K562 (cell line): ENCODE data around the gene P2RY11. TPM values are rescaled to one million over a fixed set of nuclear protein-coding genes. Genes with fewer than 3 reads are reported as not detected.

Source experiments
- ATAC-seq: fragments of 200-7000 bp; cut with Tn5 transposase; 3 replicates; pipeline ENCODE4 v1.9.1; 2020; ENCODE audit warnings: moderate library complexity
- BruUV-seq: library from RNA; stranded (reverse); fragments of 400-500 nt; replicated peaks from 2 replicates; lab custom pipeline; 2021; lab: Mats Ljungman, UMichigan
- CTCF ChIA-PET: fragments of 300-600 bp; formaldehyde crosslinking; extraction: SDS; loops from one replicate; lab custom pipeline; 2021; ENCODE audit warnings: low intra/inter-chr PET ratio; lab: Yijun Ruan, JAX
- POLR2A ChIA-PET: fragments of 300-600, 350-650 bp; sonication (Branson Sonifier 250); formaldehyde crosslinking; extraction: SDS; loops from one replicate; lab custom pipeline; 2021; ENCODE audit warnings: antibody characterized with exemption, inconsistent platforms; lab: Yijun Ruan, JAX
- DNase-seq, 4 experiments: peaks; one replicate each; pipeline versions ENCODE4 v3.0.0 to v3.0.0-alpha.2; 2011 to 2018; ENCODE audit warnings: low spot score in 3 of 4, mixed read lengths in 3 of 4; ENCODE audit errors: extremely low read depth in 1 of 4
- FAIRE-seq: peaks from 2 replicates; lab custom pipeline; 2011; peaks lifted over from hg19 to GRCh38; lab: Jason Lieb, UNC
- H2AFZ ChIP-seq: 2 replicates; pipeline ENCODE4 v1.6.0; 2011; ENCODE audit warnings: low read depth, low read length, control low read depth, inconsistent platforms
- H3K27ac ChIP-seq: fragments of 200-600 bp; 3 replicates; pipeline ENCODE4 v1.8.0; 2011; ENCODE audit warnings: low read depth, mild to moderate bottlenecking, control low read depth, inconsistent platforms, low read length, moderate library complexity, mixed read lengths; ENCODE audit errors: extremely low read depth
- H3K27me3 ChIP-seq, 2 experiments: fragments of 300-600 bp in 1 of 2; 2 replicates in 1 of 2; 3 replicates in 1 of 2; pipeline versions ENCODE4 v1.6.0 to v1.8.0; 2011; ENCODE audit warnings: inconsistent platforms in 2 of 2, low read length in 2 of 2, mild to moderate bottlenecking in 1 of 2, mixed read lengths in 1 of 2, moderate library complexity in 1 of 2; ENCODE audit not compliant: control insufficient read depth in 2 of 2, insufficient read depth in 2 of 2
- H3K36me3 ChIP-seq: fragments of 300-600 bp; 3 replicates; pipeline ENCODE4 v1.8.0; 2011; ENCODE audit warnings: mild to moderate bottlenecking, low read length, inconsistent platforms; ENCODE audit not compliant: control insufficient read depth, insufficient read depth
- H3K4me1 ChIP-seq, 2 experiments: fragments of 200-600 bp in 1 of 2; replicated peaks in 1 of 2; 2 replicates in 1 of 2; 3 replicates in 1 of 2; pipeline versions ENCODE4 v1.5.1 to v1.8.0; 2011; ENCODE audit warnings: inconsistent platforms in 2 of 2, low read length in 2 of 2, mild to moderate bottlenecking in 1 of 2, mixed read lengths in 1 of 2, moderate library complexity in 1 of 2; ENCODE audit not compliant: control insufficient read depth in 2 of 2, insufficient read depth in 2 of 2
- H3K4me2 ChIP-seq: 2 replicates; pipeline ENCODE4 v1.6.1; 2011; ENCODE audit warnings: low read length, control low read depth, inconsistent platforms, mixed read lengths; ENCODE audit not compliant: insufficient read depth
- H3K4me3 ChIP-seq: fragments of 200-600 bp; sonication (generic), shearing (Covaris generic); 2 replicates; pipeline ENCODE4 v1.5.1; 2016; ENCODE audit warnings: control low read depth, inconsistent platforms
- H3K79me2 ChIP-seq: fragments of 200-600 bp; 3 replicates; pipeline ENCODE4 v1.8.0; 2011; ENCODE audit warnings: low read length, inconsistent platforms; ENCODE audit not compliant: control insufficient read depth, insufficient read depth
- H3K9ac ChIP-seq, 2 experiments: 2 replicates each; pipeline versions ENCODE4 v1.6.0 to v1.6.1; 2011; ENCODE audit warnings: low read depth in 2 of 2, low read length in 2 of 2, control low read depth in 1 of 2, inconsistent platforms in 1 of 2, mild to moderate bottlenecking in 1 of 2, mixed read lengths in 1 of 2; ENCODE audit not compliant: insufficient read depth in 1 of 2
- H3K9me1 ChIP-seq: one replicate; pipeline ENCODE4 v1.6.0; 2011; ENCODE audit warnings: inconsistent platforms, mild to moderate bottlenecking, low read length, moderate library complexity; ENCODE audit not compliant: control insufficient read depth, insufficient read depth
- H3K9me3 ChIP-seq: replicated peaks from 2 replicates; pipeline ENCODE4 v1.5.1; 2011; ENCODE audit warnings: low read depth, low read length, inconsistent platforms; ENCODE audit not compliant: control insufficient read depth, insufficient read depth
- H4K20me1 ChIP-seq: replicated peaks from 2 replicates; pipeline ENCODE4 v1.6.1; 2011; ENCODE audit warnings: low read length, inconsistent platforms, mixed read lengths; ENCODE audit not compliant: control insufficient read depth, insufficient read depth
- ADNP ChIP-seq: fragments of 200-800 bp; sonication (Bioruptor generic); IDR thresholded peaks from 2 replicates; pipeline ENCODE4 v1.6.1; 2016; ENCODE audit warnings: missing genetic modification characterization, missing compliant biosample characterization
- BCOR ChIP-seq: fragments of 450-650 bp; IDR thresholded peaks from 2 replicates; pipeline ENCODE4 v1.6.1; 2016
- GABPA ChIP-seq: fragments of 200-800 bp; sonication (Bioruptor generic); conservative IDR thresholded peaks from 2 replicates; pipeline ENCODE4 v1.6.1; 2016; ENCODE audit warnings: low read depth, missing genetic modification characterization, missing compliant biosample characterization
- KDM1A ChIP-seq, 2 experiments: fragments of 450-650 bp; IDR thresholded peaks; 2 replicates each; pipeline ENCODE4 v1.6.1; 2016; ENCODE audit warnings: mild to moderate bottlenecking in 2 of 2
- MCM3 ChIP-seq: fragments of 450-650 bp; IDR thresholded peaks from 2 replicates; pipeline ENCODE4 v1.6.1; 2016
- MTA1 ChIP-seq: fragments of 450-650 bp; IDR thresholded peaks from 2 replicates; pipeline ENCODE4 v1.6.1; 2017; ENCODE audit warnings: borderline replicate concordance
- MYNN ChIP-seq, 2 experiments: sonication (generic); formaldehyde crosslinking in 1 of 2; IDR thresholded peaks; 2 replicates each; pipeline versions ENCODE4 v1.5.0 to v1.6.1; 2016 to 2020; ENCODE audit warnings: antibody characterized with exemption in 1 of 2, missing genetic modification reagents in 1 of 2
- SMARCB1 ChIP-seq: IDR thresholded peaks from 2 replicates; pipeline ENCODE4 v1.6.1; 2011; ENCODE audit warnings: improper control_type of control experiment, low read depth; ENCODE audit not compliant: insufficient read length
- WGBS: fragments of 100-300 bp; shearing (Covaris generic); methylation state at CpG from one replicate; pipeline ENCODE4 v1.1.6; 2016; ENCODE audit warnings: low coverage, mixed read lengths; ENCODE audit not compliant: insufficient coverage; ENCODE audit errors: missing lambda C conversion rate; 5-methylcytosine and 5-hydroxymethylcytosine counted together
- in situ Hi-C: fragments of 300-500 bp; cut with MboI; formaldehyde crosslinking; loops from 4 replicates; pipeline ENCODE4 v1.15.0; 2018; ENCODE audit warnings: inconsistent platforms, mixed read lengths
- intact Hi-C: fragments of 100-400 bp; cut with micrococcal nuclease; formaldehyde crosslinking; loops from 2 replicates; pipeline ENCODE4 v1.14.2; 2022
- polyA plus RNA-seq, 8 experiments: library from polyadenylated mRNA; depleted of rRNA in 4 of 8; stranded (reverse) in 5 of 8; unstranded in 3 of 8; fragments of >200 nt; fragmentation: Nextera tagmentation in 2 of 8; fragmentation: Illumina TruSeq in 1 of 8; extraction: Ambion mirVana in 2 of 8; extraction: Trizol in 1 of 8; gene quantifications; 2 replicates each; pipeline versions ENCODE4 v1.2.1 to v1.2.3, GENCODE V29; 2011 to 2014; ENCODE audit warnings: inconsistent platforms in 1 of 8, missing spikeins in 1 of 8
- total RNA-seq, 7 experiments: library from RNA; depleted of rRNA in 6 of 7; stranded (reverse); fragments of >200 nt in 6 of 7; fragmentation: Illumina TruSeq in 2 of 7; extraction: Trizol in 2 of 7; gene quantifications; 2 replicates each; pipeline versions ENCODE4 v1.2.1 to v1.2.3, GENCODE V29; 2011 to 2021; ENCODE audit warnings: low replicate concordance in 1 of 7

P2RY11 gene
- total and polyA plus RNA-seq, 9 of the 15 experiments (the other 6 are each of a cell fraction or from before 2014, with no cell fraction given): 0.03 to 10.1 (median 1.5) TPM

DNA sequence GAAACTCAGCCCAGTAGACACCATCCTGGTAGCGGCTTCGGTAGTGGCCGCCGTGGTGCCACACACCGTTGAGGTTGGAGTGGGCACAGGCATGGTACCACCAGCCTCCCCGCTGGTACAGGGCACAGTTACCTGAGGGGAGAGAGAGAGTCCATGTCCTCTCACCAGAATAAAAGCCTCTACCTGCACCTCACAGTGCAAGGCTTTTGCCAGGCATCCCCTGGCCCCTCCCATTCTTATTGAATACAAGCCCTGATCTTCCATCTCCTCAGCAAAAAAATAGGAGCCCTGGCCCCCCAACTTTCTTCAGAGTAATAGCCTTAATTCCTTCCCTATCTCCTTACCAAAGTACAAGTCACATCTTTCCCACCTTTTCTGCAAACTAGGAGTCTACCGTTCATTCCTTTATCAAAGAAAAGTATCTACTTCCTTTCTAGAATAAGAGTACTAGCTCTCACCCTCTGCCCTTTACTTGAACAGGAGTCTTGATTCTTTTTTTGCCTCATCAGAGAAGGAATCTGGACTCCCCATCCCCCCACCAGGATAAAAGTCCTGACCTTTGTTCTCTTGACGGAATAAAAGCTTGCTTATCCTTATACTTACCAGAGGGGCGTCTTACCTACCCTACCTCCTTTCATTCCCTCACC is 18.7 kb upstream of the P2RY11 start:
- intact Hi-C loops (no loop called here), in situ Hi-C loops (no loop called here)
- H2AFZ ChIP-seq: no peak overlapping the region
- peak overlapping the region; percentile 29; the same call in 1 of the 3 replicates for H3K27ac ChIP-seq
- CTCF ChIA-PET: no interaction called here
- peak overlapping the region in 1 of 2 experiments; percentile 22; a peak in 2 of 4 replicates for H3K9ac ChIP-seq
- TF ChIP-seq GABPA (tag) (no peak), MCM3 (no peak), MYNN (IDR thresholded peaks at IDR 0.05) (peak; percentile 97), MYNN (CRISPR knock-in tag; IDR thresholded peaks at IDR 0.05) (peak; percentile 90), SMARCB1 (peak; percentile 63), MTA1 (no peak), ADNP (tag) (0 out of 2 replicates have a peak, but pooled peaks have one; percentile 65), KDM1A (IDR thresholded peaks at IDR 0.05) (peak; percentile 36 to 40), BCOR (peak; percentile 64)
- ATAC-seq: no peak
- H3K9me3 ChIP-seq: no peaks in the 10 kb centered on the region
- peak overlapping the region; percentile 38; the same call in 1 of the 2 replicates for H3K4me2 ChIP-seq
- no peaks in the 10 kb centered on the region for H3K9me1 ChIP-seq
- H4K20me1 ChIP-seq: peaks cover 3% of the 10 kb centered on the region; the same call in 1 of the 2 replicates
- no peak overlapping the region for H3K4me3 ChIP-seq
- no TSS peak for BruUV-seq
- WGBS: 62% methylated on average over 9 of the region's 9 CpGs
- peaks cover 24 to 46% of the 10 kb centered on the region in 2 experiments for H3K4me1 ChIP-seq
- no peak for DNase-seq
- no peak for FAIRE-seq
- POLR2A ChIA-PET: interaction anchor here (0.7 to 1.8 kb wide), 3 partner anchors 9 to 12 kb away, joined by 3 to 5 read pairs (median 3); no protein-coding TSS in a partner anchor
- no peaks in the 10 kb centered on the region; the same call in 2 of the 3 replicates for H3K36me3 ChIP-seq
- H3K79me2 ChIP-seq: no peaks in the 10 kb centered on the region
- no peaks in the 10 kb centered on the region for H3K27me3 ChIP-seq
